Measurements from ENCODE around the gene IMPG1.
A peak's percentile ranks its signal among the peaks of the same experiment; 100 is the strongest.
"Not testable (repeated sequence)": the region's sequence is repeated elsewhere in the genome, so short reads cannot be mapped to it uniquely, and the experiment has no call there.

The IMPG1 gene

DNA sequence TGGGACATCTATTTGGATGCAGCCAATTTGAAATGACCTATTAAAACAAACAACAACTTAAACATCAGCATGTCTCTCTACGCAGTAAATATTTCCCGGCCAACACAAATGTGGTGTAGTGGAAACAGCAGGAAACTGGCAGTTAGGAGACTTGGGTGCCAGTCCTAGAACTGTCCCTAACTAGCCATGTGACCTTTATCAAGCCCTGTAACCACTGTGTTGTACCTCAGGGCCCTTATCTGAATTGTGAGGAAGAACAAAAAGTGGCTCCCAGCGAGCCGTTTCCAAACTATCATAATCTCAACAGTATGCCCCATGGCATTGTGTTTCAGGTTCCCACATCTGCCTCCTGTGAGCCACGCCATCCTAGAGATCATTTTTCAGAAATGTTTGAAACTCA, 124.5 kb downstream of the IMPG1 start:
- no peak for DNase-seq

DNA sequence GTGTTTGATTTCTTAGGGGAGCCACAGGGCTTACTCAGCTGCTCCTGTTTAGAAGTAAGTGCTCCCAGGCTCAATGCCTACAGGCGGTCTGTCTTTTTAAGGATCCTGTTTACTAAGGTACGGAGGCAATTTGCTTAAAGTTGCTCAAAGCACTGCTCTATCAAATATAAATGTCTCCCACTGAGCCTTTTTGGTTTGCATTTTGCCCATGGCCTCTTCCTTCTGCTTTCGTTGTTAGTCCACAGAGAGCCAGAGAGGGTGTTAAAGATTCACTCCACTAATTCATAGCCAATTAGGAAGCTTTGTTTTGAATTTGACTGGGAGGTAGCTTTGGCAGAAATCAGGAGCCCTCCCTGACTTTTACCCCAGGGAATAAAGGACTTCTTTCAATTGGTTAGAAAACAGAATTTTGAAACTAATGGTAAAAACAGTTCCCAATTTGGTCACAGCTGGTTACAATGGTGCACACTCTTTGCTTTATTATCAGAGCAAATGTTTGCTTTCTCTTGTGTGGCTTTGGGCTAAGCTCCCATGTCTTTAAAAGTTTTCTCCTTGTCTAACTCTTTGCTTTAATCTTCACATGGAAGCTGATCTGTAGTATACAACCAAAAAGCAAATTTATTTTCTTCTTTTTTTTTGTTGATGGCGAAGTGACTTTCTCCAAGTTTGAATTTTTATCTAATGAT, 126.2 kb downstream of the IMPG1 start:
- DNase-seq, result no peak

DNA sequence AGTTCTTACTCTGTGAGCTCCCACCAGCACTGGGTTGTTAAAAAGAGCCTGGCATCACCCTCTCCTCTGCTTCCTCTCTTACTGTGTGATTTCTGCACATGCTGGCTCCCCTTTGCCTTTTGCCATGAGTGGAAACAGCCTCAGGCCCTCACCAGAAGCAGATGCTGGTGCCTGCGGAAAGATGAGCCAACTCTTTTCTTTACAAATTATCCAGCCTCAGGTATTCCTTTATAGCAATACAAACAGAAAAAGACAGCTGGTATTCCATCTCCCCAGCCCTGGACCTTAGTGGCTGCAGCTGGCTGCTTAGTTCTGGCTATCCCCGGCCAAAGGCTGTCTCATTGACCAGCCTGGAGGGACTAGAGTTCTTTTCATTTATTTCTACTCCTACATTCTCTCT, 129.1 kb downstream of the IMPG1 start:
- no peak for DNase-seq

DNA sequence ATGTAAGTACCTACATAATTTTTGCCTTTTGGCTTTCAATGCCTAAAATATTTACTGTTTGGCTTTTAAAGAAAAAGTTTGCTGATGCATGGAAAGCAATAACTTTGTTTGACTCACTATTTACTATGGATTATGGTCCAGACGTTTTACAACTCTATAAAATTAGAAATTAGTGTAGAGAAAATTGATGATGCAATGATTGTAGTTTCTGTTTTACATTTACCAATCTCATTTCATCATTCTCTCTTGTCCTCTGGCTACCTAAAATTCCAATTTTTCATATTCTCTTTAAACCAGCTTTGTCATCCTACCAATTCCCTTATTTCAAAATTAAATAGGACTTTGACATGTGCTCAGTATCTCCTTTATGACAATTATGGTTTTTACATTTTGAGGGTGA, 131.0 kb downstream of the IMPG1 start:
- DNase-seq, result no peak

DNA sequence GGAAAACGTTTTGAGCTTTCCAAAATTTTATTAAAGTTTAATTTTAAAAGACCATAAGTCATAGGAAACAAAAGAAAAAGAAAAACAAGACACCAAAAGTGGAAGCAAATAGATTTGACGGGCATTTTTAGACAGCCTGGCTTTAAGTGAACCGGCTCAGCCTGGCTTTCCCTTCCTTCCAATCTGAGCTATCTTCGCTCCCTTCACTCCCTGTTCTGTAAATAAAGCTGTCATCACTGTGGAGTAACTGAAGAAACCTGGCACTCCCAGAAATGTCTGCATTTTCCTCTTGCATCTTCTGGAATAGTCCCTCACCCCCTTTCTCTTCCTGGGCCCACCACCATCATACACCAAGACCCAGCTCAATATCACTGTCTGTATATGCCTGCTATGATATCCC, 131.9 kb downstream of the IMPG1 start:
- no peak for DNase-seq

DNA sequence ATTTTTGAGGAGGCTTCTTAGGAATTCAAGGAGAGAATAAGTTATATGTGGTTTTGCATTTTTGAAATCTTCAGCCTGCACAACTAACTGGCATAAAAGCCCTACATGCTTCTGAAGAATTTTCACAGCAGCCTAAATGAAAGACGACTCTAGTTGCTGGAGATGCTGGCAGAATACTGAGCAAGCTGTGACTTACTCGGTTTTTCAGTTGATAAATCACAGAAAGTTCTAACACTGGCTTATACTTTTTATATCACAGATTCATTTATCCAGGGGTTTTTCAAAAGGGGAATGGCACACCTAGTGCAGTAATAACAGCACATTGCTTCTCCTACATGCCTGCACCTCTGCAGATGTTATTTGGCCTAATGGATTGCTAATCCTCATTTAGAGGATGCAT, 134.6 kb downstream of the IMPG1 start:
- DNase-seq, result no peak

DNA sequence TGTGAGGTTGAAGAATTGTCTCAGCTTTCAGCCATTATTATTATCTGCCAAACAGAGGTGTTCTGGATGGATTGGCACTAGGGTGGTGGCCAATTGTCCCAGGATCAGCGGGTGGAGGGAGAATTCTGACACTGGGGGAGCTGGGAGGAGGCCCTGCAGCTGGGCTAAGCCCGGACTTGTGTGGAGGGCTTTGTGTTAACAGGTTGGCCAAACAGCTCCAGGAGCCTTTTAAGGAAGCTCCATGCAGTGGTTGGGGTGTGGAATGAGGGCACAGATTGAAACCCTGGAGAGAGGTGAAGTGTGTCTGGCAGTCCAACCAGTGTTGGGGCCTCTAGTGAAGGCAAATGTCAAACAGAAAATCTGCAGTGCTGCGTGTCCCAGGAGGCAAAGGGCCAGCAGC, 135.8 kb downstream of the IMPG1 start:
- DNase-seq, result no peak

DNA sequence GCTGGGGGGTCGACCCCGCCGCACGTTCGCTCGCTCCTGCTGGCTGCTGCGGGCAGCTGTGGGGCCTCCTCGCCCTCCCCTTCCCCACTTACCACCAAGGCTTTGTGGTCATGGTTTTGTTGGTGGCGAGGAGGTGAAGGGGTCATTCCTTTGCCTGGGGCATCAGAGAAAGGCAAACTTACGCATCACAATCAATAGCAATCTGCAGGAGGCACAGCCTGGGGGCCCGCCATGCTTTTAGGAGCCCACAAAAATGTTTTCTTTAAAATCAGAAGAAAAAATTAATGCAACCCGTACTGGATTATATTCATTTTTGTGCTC, 137.0 kb downstream of the IMPG1 start:
- no peak for DNase-seq

DNA sequence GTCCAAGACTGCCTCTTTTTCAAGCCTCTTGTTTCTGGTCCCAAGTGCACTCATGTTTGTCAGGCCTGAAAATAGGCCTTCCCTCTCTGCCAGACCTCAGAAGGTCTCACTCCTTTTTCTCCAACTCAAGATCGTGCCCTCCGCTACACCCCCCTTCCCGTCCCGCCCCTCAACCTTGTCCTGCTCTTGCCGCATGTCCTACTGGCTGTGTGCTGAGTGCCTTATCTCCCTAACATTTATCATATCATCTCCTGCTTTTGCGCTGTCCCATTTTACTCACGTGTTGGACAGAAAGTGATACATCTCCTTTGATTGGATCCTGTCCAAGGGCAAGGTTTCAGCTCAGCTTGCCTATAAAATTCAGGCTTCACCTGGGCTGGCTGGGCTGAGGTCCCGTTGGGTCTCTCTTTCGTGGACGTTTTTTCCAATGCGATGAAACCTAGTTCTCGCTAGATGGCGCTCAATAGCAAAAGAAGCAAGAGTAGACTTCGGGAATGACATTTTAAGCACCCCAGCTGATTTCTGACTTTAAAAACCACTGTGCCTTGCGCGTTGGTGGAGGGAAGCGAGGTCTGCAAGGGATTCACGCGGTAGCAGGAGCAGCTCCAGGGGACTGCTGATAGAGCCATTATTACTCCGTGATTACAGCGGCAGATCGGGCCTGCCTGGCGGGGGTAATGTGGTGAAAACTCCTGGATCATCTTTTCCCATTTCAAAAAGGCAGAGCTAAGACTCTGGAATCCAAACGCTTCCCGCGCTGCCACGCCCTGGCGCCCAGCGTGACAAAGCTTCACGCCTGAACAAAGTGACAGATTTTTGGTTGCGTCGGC, 137.6 kb downstream of the IMPG1 start:
- peak; percentile 65 for DNase-seq

DNA sequence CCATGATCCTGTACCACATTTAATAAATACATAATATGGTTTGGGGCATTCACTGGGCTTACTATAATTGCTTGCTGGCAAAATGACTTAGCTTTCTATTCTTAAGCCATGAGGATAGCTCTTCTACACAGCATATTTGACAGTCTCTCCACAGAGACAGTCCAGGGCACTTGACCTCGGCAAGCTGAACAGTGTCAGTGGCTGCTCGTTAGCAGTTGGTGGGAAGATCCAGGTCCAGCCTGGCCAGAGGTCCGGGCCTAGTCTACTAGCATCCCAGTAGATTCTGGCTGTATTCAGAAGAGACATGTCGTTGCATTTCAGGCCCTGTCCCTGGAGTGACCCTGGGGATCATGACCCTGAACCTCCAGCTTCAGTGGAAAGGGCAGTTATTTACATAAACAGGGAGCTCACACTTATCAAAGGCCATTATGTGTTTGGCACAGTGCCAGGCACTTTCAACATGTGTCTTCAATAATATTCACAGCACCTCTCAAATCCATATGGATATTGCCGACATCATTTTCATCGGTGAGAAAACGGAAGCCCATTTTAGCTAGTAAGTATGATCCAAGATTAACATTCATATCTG, 139.0 kb downstream of the IMPG1 start:
- no peak for DNase-seq

DNA sequence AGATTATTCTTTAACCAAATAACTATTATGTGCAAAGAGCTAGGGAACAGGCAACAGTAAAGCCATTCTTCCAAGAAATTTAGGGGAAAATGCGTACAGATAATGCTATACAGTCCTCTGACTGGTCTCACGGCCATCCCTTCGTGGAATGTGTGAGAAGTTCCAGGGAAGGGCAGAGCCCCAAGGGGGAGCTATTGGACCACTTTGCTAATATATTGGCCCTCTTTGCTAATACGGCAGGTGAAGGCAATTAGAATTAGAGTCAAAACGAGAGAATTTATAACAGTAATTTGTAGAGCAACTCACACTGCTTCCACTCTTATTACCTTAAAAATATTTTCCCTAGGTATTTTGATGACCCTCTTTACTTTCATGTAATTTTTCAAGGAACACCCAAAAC, 140.4 kb downstream of the IMPG1 start:
- DNase-seq, result no peak

DNA sequence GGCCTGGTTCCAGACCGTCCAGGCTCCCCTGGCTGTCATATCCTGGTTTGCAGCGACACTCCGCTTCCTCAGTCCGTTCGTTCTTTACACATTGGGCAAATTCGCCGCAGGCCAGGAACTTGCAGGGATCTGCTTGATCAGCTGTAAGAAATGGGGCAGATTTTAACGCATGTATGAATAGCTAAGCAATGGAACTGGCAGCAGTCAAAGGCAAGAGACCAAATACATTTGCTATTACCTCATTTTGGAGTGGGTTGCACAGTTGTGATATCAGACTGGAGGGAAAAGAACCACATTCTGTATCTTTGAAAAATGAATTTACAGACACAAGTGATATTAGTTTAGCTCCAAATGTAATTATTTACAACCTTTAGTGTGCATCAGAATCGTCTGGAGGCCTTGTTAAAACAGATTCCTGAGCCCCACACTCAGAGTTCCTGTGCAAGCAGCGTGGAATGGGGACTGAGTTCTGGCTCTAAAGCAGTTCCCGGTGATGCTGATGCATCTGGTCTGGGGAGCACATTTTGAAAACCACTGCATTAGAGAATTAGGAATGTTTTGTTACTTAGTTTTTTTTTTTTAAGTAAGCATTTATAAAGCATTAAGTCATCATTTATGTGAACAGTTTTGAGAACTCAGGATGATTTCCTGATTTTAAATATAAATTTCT, 141.3 kb downstream of the IMPG1 start:
- no peak for DNase-seq

DNA sequence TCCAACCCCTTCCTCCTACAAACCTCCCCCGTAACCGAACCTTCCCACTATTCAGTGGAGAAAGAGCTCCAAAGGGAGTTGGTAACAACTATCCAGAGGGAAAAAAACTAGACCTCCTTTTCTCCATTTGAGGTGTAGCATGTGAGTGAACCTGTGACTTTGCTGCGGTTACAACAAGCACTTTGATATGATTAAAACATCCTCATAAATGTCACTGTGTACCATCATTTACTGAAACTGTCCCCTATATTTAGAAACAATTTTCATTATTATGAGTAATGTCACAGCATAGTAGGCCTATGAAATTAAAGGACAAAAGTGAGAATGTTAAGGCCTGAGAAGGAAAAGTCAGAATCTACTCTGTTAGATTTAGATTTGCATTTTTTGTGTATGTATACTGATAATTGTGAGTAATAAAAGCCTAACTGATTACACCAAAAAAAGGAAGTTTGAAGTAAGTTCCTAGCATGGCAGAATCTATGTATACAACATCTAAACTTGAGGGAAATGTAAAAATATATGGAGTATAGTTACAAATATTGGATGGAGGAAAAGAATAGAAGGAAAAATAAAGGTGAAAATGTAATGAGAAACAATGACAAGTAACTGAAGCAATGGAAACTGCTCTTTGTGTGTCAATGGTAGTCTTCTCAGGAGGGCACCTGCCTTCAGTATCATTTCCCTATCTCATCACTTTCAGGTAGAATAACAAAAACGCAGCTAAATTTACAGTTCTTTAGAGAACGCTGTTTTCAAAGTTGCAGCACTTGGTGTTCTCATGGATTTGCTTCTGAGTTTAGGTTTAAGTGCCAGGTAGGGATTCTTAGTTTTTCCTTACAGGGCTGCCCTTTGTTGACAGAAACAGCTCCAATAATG, 145.9 kb downstream of the IMPG1 start:
- no peak for DNase-seq

DNA sequence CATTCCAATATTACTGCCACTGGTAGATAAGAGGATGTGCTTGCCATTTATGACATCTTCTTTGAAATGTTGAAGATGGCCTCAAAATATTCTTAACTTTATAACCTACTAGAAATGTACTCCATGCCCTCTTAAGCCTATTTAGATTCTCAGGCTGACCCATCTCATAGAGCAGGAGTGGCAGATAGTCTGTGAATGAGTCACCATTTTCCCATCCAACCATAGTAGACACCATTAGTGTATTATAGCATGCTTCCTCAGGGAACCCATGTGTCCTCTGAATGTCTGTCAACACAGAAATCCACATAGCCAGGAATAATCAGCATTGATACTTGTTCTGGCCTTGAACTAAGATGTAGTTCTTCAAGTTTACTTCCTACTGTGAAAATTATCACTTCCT, 150.2 kb downstream of the IMPG1 start:
- no peak for DNase-seq

DNA sequence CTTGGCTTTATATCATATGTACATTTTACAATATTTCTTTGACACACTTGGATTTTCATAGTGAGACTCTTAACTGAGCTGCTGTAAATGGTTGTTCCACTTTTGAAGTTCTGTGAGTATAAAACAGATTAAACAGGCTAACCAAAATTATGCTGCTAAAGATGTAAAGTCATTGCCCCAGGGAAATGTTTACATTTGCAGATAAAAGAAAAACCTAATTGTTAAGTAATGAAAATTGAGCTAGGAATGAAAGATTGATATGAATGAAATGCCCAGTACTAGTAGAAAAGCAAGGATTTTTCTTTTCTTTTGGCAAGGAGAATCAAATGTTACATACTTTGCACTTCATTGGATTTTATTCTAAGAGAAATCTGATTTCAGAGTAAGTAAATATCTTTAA, 159.4 kb downstream of the IMPG1 start:
- no peak for DNase-seq

DNA sequence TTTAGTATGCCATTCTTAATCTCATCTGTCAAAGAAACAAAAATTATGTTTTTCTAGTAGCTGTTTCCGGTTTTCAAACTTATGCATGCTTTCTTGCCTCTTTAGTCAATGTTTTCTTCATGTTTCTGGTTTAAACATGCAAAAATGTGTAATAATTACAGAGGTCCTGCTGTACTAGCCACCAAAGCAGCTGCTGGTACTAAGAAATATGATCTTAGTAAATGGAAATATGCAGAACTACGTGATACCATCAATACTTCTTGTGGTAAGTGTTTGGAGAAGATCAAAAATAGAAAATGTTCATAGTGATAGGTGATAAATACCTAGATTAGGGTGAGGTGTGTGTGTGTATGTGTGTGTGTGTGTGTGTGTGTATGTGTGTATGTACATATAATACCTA, 165.0 kb downstream of the IMPG1 start:
- DNase-seq, result no peak

DNA sequence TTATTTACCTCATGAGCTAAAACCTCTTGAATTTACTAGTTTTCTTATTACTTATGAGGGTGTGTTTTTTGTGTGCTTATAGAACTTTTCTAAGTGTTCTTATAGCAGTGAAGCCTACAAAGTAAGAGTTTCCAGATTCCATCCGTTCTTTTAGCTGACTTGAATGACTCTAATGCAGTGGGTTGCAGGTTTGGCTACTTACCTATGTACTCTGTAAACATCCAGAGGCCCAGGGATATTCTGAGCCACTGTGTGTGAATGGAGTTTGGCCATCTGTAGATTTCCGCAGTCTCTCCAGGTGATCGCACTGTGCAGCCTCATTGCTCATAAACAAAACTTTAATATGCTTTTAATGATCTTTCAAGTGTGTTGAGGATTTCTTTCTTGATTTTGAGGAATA, 165.6 kb downstream of the IMPG1 start:
- DNase-seq, result no peak

DNA sequence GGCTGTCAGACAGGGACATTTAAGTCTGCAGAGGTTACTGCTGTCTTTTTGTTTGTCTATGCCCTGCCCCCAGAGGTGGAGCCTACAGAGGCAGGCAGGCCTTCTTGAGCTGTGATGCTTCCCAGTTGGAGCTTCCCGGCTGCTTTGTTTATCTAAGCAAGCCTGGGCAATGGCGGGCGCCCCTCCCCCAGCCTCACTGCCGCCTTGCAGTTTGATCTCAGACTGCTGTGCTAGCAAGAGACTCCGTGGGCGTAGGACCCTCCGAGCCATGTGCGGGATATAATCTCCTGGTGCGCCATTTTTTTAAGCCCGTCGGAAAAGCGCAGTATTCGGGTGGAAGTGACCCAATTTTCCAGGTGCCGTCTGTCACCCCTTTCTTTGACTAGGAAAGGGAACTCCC, 167.3 kb downstream of the IMPG1 start:
- DNase-seq, result not testable (repeated sequence)

DNA sequence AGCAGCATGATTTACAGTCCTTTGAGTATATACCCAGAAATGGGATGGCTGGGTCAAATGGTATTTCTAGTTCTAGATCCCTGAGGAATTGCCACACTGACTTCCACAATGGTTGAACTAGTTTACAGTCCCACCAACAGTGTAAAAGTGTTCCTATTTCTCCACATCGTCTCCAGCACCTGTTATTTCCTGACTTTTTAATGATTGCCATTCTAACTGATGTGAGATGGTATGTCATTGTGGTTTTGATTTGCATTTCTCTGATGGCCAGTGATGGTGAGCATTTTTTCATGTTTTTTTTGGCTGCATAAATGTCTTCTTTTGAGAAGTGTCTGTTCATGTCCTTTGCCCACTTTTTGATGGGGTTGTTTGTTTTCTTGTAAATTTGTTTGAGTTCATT, 172.2 kb downstream of the IMPG1 start:
- DNase-seq, result not testable (repeated sequence)

DNA sequence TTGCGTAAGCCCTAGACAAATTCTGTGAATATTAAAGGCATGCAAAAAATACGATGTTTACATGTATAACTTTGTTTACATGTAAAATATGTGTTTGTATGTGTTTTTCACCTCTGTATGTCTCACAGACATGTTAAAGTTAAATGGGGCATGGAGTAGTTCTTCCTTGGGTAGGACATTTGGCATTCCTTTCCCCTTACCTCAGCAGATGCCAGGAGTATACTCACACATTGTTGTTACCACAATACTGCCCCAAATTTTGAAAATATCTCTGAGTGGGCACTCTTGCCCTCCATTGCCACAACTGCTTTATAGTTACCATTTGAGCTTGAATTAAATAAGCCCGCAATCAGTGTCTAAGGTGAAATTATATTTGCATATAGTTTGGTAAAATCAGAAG, 175.9 kb downstream of the IMPG1 start:
- DNase-seq, result no peak

DNA sequence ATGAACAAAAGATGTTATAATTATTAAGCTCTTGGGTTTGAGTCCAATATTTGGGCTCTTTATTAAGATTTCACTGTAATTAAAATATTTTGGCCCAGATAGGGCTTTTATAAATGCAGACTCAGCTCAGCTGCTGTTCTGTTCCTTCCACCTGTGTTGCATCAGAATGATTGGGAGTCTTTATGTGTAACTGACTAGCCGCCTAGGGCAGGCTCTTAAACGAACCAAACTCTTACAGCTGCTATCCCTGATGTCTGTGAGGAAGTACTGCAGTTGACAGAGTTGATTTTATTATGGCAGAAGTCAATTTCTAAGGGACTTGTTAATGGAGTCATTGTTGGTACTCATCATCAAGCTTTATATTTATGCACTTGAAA, 178.7 kb downstream of the IMPG1 start:
- DNase-seq, result no peak

DNA sequence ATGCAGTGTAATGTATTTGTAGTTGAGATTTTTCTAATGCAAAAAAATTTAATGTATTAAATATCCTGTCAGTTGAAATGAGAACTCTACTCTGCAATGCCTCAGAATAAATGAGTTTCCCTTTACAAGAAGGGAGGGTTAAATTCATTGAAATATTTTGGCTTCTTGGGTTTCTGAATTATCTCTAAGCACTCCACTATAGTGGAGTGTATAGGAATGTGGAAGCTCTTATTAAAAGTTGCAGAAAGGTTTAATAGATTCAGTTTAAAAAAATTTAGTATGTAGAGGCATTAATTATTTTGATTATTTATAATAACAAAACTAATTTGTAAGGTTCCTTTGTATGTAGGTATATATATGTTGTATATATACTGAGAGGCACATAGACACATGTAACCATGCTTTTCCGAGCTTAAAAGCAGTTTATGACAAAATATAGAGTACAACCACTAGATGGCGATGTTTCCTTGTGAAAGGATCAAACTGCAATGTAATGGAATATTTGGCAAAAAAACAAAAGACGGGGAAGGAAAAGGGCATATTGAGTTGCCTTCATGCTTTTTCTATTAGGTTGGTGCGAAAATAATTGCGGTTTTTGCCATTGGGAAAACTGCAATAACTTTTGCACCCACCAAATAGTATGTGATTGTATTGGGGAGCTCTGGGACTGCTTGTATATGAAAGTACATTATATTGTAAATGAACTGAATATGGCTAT, 179.2 kb downstream of the IMPG1 start:
- DNase-seq, result peak; percentile 26

Data from DMS79 (cell line).